Upper lobe of left lung (tissue), 6 donors: Measurements from ENCODE around the gene LNX2. TPM values are rescaled to one million over a fixed set of nuclear protein-coding genes. Genes with fewer than 3 reads are reported as not detected.

ENCODE experiments used
- ATAC-seq, 2 donors: fragments of 200-7000 bp; cut with Tn5 transposase; one replicate each; pipeline ENCODE4 v1.9.1; 2022; ENCODE audit warnings: mild to moderate bottlenecking in 2 of 2, moderate library complexity in 2 of 2; ENCODE audit not compliant: low FRiP score in 2 of 2
- DNase-seq, 2 donors: peaks; one replicate each; pipeline ENCODE4 v3.0.0-alpha.2; 2019 to 2020
- H3K27ac ChIP-seq, 4 donors: fragments of 200-600 bp; sonication (generic); one replicate each; pipeline ENCODE4 v1.5.1; 2016 to 2019
- H3K27me3 ChIP-seq, 4 donors: fragments of 200-600 bp; sonication (generic); one replicate each; pipeline ENCODE4 v1.5.1; 2017 to 2019
- H3K36me3 ChIP-seq, 4 donors: fragments of 200-600 bp; sonication (generic); one replicate each; pipeline ENCODE4 v1.5.1; 2016 to 2019
- H3K4me1 ChIP-seq, 4 donors: fragments of 200-600 bp; sonication (generic); one replicate each; pipeline ENCODE4 v1.5.1; 2018 to 2019
- H3K4me3 ChIP-seq, 4 donors: fragments of 200-600 bp; sonication (generic); one replicate each; pipeline ENCODE4 v1.5.1; 2017 to 2019; ENCODE audit warnings: mild to moderate bottlenecking in 2 of 4, moderate library complexity in 1 of 4
- H3K9me3 ChIP-seq, 4 donors: fragments of 200-600 bp; sonication (generic); one replicate each; pipeline ENCODE4 v1.5.1; 2018 to 2019
- EP300 ChIP-seq, 4 donors: sonication (generic); formaldehyde crosslinking; IDR thresholded peaks; one replicate each; pipeline ENCODE4 v1.5.1; 2017; ENCODE audit warnings: antibody characterized with exemption in 4 of 4, control low read depth in 2 of 4
- POLR2A ChIP-seq, 4 donors: fragments of 450-650 bp; IDR thresholded peaks; one replicate each; pipeline ENCODE4 v1.5.1; 2016 to 2017; ENCODE audit warnings: antibody characterized with exemption in 4 of 4, mild to moderate bottlenecking in 2 of 4
- POLR2AphosphoS5 ChIP-seq, 2 donors: sonication (generic); formaldehyde crosslinking; IDR thresholded peaks; one replicate each; pipeline ENCODE4 v1.5.1; 2017; ENCODE audit warnings: antibody characterized with exemption in 2 of 2
- WGBS, 2 donors: methylation state at CpG; one replicate each; pipeline ENCODE4 v1.1.5; 2017 to 2018; 5-methylcytosine and 5-hydroxymethylcytosine counted together
- total RNA-seq, 6 donors: library from RNA; depleted of rRNA in 4 of 6; stranded (reverse); fragments of >200 nt in 4 of 6; gene quantifications; one replicate each; pipeline versions ENCODE4 v1.1.0 to v1.2.1, GENCODE V29; 2016 to 2021
- TF ChIP-seq, protein P1 (sequence below), 6 experiments: fragments of 450-650 bp in 4 of 6; fragments of 200-600 bp in 2 of 6; sonication (generic) in 2 of 6; IDR thresholded peaks; one replicate each; pipeline ENCODE4 v1.5.1; 2016 to 2019; ENCODE audit warnings: antibody characterized with exemption in 6 of 6
- donor health status: DM: no; HTN: no; CAD: no; lungs with moderate emphysema.
- donor health status: DM: no; HTN: yes; CAD: no; lungs with severe emphysema.

LNX2 gene
- total RNA-seq, 6 donors from 2014 or later: 20.4 to 75.3 (median 33.2) TPM

- ATAC-seq (no peak), DNase-seq (no peak)
- H3K27ac ChIP-seq: no peak overlapping the region
- H3K4me1 ChIP-seq: peaks cover 0 to 5% (median 5%) of the 10 kb centered on the region in 4 donors
- peaks cover 0 to 2% (median 0%) of the 10 kb centered on the region in 4 donors for H3K36me3 ChIP-seq
- TF ChIP-seq, protein P1, sequence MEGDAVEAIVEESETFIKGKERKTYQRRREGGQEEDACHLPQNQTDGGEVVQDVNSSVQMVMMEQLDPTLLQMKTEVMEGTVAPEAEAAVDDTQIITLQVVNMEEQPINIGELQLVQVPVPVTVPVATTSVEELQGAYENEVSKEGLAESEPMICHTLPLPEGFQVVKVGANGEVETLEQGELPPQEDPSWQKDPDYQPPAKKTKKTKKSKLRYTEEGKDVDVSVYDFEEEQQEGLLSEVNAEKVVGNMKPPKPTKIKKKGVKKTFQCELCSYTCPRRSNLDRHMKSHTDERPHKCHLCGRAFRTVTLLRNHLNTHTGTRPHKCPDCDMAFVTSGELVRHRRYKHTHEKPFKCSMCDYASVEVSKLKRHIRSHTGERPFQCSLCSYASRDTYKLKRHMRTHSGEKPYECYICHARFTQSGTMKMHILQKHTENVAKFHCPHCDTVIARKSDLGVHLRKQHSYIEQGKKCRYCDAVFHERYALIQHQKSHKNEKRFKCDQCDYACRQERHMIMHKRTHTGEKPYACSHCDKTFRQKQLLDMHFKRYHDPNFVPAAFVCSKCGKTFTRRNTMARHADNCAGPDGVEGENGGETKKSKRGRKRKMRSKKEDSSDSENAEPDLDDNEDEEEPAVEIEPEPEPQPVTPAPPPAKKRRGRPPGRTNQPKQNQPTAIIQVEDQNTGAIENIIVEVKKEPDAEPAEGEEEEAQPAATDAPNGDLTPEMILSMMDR (IDR thresholded peaks at IDR 0.05): no peak
- no peak for TF ChIP-seq EP300 (IDR thresholded peaks at IDR 0.05)
- TF ChIP-seq POLR2A (IDR thresholded peaks at IDR 0.05): no peak
- TF ChIP-seq POLR2AphosphoS5 (IDR thresholded peaks at IDR 0.05): no peak
- no peaks in the 10 kb centered on the region for H3K27me3 ChIP-seq
- no peak overlapping the region for H3K4me3 ChIP-seq
- no peaks in the 10 kb centered on the region for H3K9me3 ChIP-seq
These were observed 38.2 kb upstream of the LNX2 start for GRCh38 chr13:27658546-27658945.

DNA sequence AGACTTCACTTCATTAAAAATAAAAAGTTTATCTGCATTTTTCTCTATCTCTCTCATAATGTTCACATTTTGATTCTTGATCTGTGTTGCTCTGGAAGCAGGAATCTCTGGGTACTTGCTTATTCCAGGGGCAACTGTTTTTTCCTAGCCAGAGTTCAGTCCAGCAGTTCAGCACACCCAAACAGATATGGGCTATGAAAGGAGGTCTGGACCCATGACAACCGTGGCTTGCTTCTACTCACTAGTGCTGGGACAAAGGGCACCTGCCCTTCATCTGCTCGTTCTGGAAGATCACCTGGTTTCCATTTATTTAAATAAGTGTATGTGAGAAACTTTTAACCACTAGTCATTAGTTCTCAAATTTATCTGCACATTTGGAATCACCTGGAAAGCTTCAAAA is 37.4 kb upstream of the LNX2 start:
- Histone ChIP-seq H3K4me1 (peaks cover 0 to 5% (median 5%) of the 10 kb centered on the region in 4 donors), H3K36me3 (peaks cover 0 to 2% (median 0%) of the 10 kb centered on the region in 4 donors), H3K9me3 (no peaks in the 10 kb centered on the region), H3K27ac (no peak overlapping the region), H3K27me3 (no peaks in the 10 kb centered on the region), H3K4me3 (no peak overlapping the region)
- no peak for TF ChIP-seq POLR2AphosphoS5 (IDR thresholded peaks at IDR 0.05)
- no peak for TF ChIP-seq POLR2A (IDR thresholded peaks at IDR 0.05)
- TF ChIP-seq EP300 (IDR thresholded peaks at IDR 0.05): no peak
- TF ChIP-seq, protein P1 (IDR thresholded peaks at IDR 0.05): no peak
- WGBS, 2 donors: 94 to 100% methylated on average over 2 of the region's 2 CpGs
- no peak for ATAC-seq
- DNase-seq: no peak

GRCh38 chr13:27654816-27655215 is 34.5 kb upstream of the LNX2 start:
- Histone ChIP-seq H3K27ac (peak overlapping the region in 1 of 4 donors; percentile 3), H3K9me3 (peaks cover 0 to 9% (median 7%) of the 10 kb centered on the region in 4 donors), H3K27me3 (no peaks in the 10 kb centered on the region), H3K4me1 (peaks cover 0 to 5% (median 5%) of the 10 kb centered on the region in 4 donors), H3K4me3 (no peak overlapping the region), H3K36me3 (peaks cover 8 to 17% (median 9%) of the 10 kb centered on the region in 4 donors)
- DNase-seq: no peak
- no peak for ATAC-seq
- no peak for TF ChIP-seq POLR2A (IDR thresholded peaks at IDR 0.05)
- TF ChIP-seq EP300 (IDR thresholded peaks at IDR 0.05): no peak
- TF ChIP-seq, protein P1 (IDR thresholded peaks at IDR 0.05): no peak
- TF ChIP-seq POLR2AphosphoS5 (IDR thresholded peaks at IDR 0.05): no peak
- 70 to 71% methylated on average over 1 of the region's 1 CpG for WGBS, 2 donors

GRCh38 chr13:27654059-27654458 is 33.7 kb upstream of the LNX2 start:
- H3K27me3 ChIP-seq: no peaks in the 10 kb centered on the region
- H3K9me3 ChIP-seq: peaks cover 0 to 14% (median 7%) of the 10 kb centered on the region in 4 donors
- WGBS, 2 donors: 68 to 70% methylated on average over 3 of the region's 3 CpGs
- H3K4me1 ChIP-seq: peaks cover 0 to 5% (median 5%) of the 10 kb centered on the region in 4 donors
- TF ChIP-seq EP300 (IDR thresholded peaks at IDR 0.05) (peak in 1 of 4 donors; percentile 33), POLR2AphosphoS5 (IDR thresholded peaks at IDR 0.05) (no peak)
- peak overlapping the region in 2 of 4 donors; percentile 3 for H3K27ac ChIP-seq
- no peak for DNase-seq
- peaks cover 12 to 25% (median 16%) of the 10 kb centered on the region in 4 donors for H3K36me3 ChIP-seq
- H3K4me3 ChIP-seq: no peak overlapping the region
- no peak for ATAC-seq

DNA sequence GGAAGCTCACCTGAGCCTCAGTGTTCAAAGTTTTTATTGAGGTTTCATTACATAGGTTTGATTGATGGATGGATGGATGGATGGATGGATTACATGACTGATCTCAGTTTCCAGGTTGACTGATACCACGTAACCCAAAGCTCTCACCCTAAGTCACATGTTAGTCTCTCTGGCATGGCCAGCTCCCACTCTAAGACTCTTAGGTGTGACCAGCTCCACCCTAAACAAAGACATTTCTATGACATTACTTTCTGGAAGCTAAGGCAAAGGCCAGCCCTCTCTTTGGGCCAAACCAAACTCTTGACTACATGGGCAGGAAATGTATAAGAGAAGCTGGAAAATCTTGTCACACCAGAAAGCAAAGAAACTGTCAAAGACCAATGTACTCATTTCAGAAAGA is 30.0 kb upstream of the LNX2 start:
- Histone ChIP-seq H3K36me3 (peaks cover 15 to 32% (median 24%) of the 10 kb centered on the region in 4 donors), H3K4me1 (peaks cover 0 to 6% (median 2%) of the 10 kb centered on the region in 4 donors), H3K27me3 (no peaks in the 10 kb centered on the region), H3K4me3 (no peak overlapping the region), H3K27ac (no peak overlapping the region), H3K9me3 (peaks cover 0 to 14% (median 7%) of the 10 kb centered on the region in 4 donors)
- no peak for TF ChIP-seq EP300 (IDR thresholded peaks at IDR 0.05)
- TF ChIP-seq POLR2A (IDR thresholded peaks at IDR 0.05): no peak
- TF ChIP-seq POLR2AphosphoS5 (IDR thresholded peaks at IDR 0.05): no peak
- TF ChIP-seq, protein P1 (IDR thresholded peaks at IDR 0.05): no peak
- ATAC-seq (no peak), DNase-seq (no peak)
- WGBS, 2 donors: 90 to 92% methylated on average over 1 of the region's 1 CpG
